Measurements from ENCODE around the gene SPN.
"Not testable (repeated sequence)": the region's sequence is repeated elsewhere in the genome, so short reads cannot be mapped to it uniquely, and the experiment has no call there.

Gene SPN

GRCh38 chr16:29680180-29680598 is 17.1 kb downstream of the SPN start:
- no peak for DNase-seq

- DNase-seq = no peak
These were observed 20.6 kb downstream of the SPN start for GRCh38 chr16:29683543-29684090.

DNA sequence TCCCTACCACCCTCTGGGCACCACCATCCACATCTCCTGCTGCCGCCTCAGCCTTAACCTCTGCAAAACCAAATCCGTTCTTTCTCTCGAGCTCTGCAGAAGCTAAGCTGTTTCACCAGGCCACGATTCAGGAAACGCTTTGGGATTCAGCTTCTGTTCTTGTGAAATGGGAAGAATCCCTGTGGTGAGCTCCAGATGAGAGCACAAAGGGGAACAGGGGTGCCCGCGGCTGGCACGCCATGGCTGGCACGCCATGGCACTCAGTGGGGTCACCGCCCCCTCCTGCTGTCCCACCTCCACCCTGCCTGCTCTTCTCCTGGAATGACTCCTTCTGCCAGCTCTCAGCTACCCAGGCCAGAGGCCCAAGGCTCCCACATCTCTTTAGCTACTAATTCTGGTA is 21.6 kb downstream of the SPN start:
- no peak for DNase-seq

DNA sequence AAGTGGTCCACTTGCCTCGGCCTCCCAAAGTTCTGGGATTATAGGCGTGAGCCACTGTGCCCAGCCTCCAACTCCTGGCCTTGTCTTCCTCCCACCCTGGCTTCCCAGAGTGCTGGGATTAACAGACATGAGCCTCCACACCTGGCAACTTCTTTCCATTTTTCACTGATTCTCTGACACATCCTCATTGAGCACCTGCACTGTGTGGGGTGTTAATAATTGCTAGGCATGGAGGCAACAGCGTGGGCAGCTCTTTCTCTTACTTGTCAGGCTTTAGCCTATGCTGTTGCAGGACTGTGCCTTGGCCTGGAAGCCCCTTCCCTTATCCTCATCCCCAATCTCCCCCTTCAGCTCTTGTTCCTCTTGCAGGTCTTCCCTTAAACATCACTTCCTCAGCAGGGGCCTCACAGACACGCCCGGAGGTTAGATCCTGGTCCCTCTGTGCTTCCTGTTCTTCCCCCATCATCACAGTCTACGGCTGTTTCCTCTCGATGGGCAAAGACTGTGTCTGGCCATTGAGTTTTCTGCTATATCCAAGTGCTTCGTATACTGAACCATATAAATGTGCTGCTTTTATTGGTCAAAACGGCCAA is 23.8 kb downstream of the SPN start:
- no peak for DNase-seq

- DNase-seq = no peak
These were observed 24.7 kb downstream of the SPN start for GRCh38 chr16:29687755-29688154.

- no peak for DNase-seq
These were observed 25.1 kb downstream of the SPN start for GRCh38 chr16:29688172-29688571.

DNA sequence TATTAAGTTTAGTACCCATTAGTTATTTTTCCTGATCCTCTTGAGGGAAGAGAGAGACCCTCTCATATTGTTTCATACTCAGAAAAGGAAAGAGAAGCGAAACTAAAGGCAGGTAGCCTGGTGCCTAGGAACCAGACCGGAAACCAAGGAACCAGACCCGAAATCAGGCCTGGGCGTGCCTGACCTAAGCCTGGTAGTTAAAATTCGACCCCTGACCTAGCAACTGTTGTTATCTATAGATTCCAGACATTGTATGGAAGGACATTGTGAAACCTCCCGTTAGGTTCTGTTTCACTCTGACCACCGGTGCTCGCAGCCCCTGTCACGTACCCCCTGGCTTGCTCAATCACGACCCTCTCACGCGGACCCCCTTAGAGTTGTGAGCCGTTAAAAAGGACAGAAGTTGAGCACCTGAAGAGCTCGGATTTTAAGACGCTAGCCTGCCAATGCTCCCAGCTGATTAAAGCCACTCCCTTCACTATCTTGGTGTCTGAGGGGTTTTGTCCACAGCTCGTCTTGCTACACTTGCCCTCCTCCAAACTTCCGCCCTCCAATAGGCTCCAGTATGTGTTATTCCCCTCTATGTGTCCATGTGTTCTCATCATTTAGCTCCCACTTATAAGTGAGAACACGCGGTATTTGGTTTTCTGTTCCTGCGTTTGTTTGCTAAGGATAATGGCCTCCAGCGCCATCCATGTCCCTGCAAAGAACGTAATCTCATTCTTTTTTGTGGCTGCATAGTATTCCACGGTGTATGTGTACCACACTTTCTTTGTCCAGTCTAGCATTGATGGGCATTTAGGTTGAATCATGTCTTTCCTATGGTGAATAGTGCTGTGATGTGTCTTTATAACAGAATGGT is 26.7 kb downstream of the SPN start:
- DNase-seq = not testable (repeated sequence)

- DNase-seq = not testable (repeated sequence)
These were observed 29.6 kb downstream of the SPN start for GRCh38 chr16:29692606-29693005.

DNA sequence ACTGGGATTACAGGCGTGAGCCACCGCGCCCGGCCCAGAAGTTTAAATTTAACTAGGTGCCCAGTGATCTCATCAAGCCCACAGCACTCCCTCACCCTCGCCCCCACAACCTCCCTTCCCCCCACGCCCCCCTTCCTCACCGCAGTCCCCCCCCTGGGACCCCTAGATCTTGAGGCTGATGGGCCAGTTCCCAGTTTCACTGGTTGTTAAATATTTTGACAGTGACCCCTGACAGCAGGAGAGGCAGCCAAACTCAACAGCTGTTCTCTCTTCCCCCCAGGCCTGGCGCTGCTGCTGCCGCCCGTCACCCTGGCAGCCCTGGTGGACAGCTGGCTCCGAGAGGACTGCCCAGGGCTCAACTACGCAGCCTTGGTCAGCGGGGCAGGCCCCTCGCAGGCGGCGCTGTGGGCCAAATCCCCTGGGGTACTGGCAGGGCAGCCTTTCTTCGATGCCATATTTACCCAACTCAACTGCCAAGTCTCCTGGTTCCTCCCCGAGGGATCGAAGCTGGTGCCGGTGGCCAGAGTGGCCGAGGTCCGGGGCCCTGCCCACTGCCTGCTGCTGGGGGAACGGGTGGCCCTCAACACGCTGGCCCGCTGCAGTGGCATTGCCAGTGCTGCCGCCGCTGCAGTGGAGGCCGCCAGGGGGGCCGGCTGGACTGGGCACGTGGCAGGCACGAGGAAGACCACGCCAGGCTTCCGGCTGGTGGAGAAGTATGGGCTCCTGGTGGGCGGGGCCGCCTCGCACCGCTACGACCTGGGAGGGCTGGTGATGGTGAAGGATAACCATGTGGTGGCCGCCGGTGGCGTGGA is 31.5 kb downstream of the SPN start:
- DNase-seq = no peak

DNA sequence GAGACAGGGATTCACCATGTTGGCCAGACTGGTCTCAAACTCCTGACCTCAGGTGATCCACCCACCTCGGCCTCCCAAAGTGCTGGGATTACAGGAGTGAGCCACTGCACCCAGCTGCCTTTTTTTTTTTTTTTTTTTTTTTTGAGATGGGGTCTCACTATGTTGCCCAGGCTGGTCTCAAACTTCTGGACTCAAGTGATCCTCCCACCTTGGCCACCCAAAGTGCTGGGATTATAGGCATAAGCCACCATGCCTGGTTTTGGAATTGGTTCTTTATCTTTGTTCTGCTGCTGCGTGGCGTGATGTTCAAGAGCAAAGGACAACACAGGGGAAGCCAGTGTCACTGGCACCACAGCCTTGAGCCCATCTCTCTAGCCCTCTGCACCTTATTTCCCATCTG is 32.6 kb downstream of the SPN start:
- not testable (repeated sequence) for DNase-seq

DNA sequence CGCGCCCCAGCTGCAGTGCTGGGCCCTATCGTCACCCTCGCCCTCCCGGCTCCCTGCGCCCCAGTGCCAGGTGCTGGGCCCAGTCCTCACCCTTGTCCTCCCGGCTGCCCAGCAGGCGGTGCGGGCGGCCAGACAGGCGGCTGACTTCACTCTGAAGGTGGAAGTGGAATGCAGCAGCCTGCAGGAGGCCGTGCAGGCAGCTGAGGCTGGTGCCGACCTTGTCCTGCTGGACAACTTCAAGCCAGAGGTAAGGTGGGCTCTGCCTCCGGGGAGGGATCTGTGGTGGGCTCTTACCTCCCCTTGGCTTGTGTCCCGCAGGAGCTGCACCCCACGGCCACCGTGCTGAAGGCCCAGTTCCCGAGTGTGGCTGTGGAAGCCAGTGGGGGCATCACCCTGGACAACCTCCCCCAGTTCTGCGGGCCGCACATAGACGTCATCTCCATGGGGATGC is 33.9 kb downstream of the SPN start:
- DNase-seq = no peak

DNA sequence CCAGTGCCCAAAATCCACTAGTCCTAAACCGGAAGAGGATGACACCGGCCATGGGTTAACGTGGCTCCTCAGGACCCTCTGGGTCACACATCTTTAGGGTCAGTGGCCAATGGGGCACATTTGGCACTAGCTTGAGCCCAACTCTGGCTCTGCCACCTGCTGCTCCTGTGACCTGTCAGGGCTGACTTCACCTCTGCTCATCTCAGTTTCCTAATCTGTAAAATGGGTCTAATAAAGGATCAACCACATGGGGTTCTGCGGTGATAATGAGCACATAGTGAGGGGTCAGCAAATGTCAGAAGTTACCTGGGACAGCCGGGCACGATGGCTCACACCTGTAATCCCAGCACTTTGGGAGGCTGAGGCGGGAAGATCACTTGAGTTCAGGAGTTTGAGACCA is 34.3 kb downstream of the SPN start:
- no peak for DNase-seq

GRCh38 chr16:29698042-29698441 is 35.0 kb downstream of the SPN start:
- DNase-seq = no peak

DNA sequence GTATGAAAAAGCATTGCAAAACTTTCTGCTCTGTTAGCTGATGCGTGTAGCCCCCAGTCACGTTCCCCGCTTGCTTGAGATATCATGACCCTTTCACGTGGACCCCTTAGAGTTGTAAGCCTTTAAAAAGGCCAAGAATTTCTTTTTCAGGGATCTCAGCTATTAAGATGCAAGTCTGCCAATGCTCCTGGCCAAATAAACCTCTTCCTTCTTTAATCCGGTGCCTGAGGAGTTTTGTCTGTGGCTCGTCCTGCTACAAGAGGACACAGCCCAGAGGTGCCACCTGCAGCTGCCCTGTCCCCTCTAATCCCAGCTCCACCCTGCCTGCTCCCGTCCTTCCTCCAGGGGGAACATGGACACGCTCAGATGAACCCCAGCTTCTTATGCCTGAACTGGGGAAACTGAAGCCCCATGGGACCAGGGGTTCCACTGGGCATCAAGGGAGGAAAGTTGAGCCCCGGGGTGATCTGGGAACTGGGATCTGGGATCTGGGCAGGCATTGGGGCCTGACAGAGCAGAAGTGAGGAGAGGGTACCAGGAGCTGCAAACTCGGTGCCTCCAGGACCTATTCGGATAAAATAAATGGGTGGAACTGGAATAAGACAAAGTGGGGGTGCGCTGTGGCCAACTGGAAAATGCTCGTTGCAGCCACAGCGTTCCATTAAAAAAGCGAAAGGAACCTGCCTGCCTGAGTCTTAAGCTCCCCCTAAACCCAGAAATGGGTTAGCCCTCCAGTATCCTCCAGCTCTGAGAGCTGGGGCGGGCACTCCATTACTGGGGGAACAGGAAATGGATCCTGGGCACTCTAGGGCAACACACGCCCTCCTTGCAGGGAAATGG is 35.7 kb downstream of the SPN start:
- no peak for DNase-seq

GRCh38 chr16:29699324-29700219 is 36.5 kb downstream of the SPN start:
- DNase-seq = no peak

DNA sequence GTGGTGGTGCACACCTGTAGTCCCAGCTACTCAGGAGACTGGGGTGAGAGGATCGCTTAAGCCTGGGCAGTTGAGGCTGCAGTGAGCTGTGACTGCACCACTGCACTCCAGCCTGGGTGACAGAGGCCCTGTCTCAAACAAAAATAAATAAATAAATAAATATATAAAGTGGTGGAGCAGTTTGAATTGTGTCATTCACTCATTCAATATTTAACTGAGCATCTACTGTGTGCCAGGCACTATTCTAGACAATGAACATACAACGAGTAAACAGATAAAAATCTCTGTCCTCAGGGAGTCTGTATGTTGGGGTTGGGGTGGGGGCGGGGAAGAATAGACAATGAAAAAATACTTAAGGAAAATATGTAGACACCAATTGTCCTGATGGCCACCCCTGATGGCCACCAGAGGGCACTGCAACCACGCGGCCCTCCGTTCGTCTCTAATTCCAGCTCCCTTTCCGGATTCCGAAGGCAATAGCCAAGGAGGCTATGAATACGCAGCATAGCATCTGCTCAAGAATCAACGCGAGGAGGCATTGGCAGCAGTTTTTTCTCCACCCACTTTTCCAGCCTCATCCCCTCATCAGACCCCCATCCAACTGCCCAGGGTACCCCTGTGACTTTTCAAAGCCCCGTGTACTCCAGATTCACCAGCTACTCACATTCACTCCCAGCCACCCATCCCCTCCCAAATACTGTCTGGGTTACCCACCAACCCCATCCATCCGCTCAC is 37.4 kb downstream of the SPN start:
- peak; percentile 34 for DNase-seq

DNA sequence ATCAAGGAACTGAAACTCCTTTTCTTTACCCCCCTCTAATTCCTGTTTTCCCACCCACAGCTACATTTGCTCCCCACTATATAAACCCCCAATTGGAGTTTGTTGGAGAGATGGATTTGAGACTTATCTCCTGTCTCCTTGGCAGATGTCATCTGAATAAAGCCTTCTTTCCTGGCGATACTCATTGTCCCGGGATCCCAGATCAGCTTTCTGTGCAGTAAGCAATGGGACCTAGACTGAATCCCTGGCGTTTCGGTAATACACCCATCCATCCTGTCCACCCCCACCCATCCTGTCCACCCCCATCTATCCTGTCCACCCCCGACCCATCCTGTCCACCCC is 38.1 kb downstream of the SPN start:
- no peak for DNase-seq

DNA sequence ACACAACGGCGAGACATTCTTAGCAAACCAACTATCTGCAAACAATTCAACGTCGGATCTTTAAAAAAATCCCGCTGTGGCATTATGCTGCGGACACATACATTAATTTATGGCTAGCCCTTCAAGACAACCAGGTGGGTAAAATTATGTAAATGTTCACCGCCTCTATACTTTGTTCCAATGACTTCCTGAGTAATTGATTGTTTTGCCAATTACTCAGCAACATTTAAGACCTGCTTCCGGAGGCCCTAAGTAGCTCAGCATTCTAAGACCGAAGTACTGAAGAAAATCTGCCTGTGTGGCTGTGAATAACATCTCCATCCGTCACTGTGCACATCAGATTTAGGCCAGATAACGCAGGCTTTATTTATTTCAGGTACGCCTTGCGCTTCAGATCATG is 39.2 kb downstream of the SPN start:
- no peak for DNase-seq

DNA sequence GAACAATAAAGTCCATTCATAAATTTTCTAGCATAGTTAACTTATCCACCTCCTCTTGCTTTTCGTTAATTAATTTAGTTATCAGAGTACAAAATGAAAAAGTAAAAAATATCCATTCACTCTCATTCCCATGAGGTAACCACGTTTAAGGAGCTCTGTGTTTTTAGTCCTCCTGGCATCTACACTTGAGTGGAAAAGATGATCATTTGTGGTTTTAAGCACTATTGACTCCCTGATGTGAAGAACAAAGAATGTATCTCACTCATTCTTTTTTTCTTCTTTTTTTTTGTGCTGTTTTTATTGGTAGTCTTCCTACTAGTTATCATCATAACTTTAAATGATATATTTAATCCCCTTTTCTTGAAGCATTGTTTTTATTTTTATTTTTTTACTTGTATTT is 42.0 kb downstream of the SPN start:
- no peak for DNase-seq

GRCh38 chr16:29707160-29707559 is 44.1 kb downstream of the SPN start:
- DNase-seq = not testable (repeated sequence)

Data from GOT3 (cell line).